GM10266 (cell line): Measurements from ENCODE around the gene CLRN2.
"Not testable (repeated sequence)": the region's sequence is repeated elsewhere in the genome, so short reads cannot be mapped to it uniquely, and the experiment has no call there.

ENCODE experiments used
- DNase-seq: peaks from one replicate; pipeline ENCODE4 v3.0.0; 2012; ENCODE audit errors: extremely low spot score
- TF ChIP-seq, protein P1 (sequence below): IDR thresholded peaks from 2 replicates; pipeline ENCODE4 v1.5.1; 2012; ENCODE audit warnings: mild to moderate bottlenecking, low read depth; ENCODE audit not compliant: control insufficient read depth, insufficient read depth; ENCODE audit errors: missing control alignments

CLRN2 gene

DNA sequence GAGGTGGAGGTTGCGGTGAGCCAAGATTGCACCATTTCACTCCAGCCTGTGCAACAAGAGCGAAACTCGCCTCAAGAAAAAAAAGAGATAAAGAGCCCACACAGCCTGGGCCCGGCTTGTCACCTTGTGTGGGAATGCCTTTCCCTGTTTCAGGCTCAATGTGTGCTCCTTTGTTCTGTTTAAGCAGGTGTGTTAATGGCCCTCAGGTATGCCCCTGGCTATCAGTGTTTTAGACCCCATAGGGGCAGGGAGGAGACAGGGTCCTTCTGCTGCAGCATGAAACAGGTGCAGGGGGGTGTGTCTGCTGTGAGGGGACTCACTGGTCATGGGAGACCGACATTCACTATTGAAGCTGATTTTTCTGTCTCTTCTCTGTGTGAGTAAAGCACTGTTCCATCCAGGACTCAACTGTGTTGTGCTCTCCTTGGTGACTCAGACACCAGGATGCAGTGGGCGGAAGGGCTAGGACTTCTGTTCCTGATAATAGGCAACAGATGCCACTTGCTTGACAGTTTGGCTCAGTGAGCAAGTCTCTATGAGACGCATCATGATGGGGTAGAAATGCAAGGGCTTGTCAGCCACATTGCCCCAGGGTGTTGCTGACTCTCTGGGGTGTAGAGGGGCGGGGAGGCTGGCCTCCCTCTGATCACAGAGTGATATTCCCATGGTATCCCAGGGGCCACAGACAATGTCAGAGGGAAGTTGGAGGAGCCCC is 46.4 kb downstream of the CLRN2 start:
- TF ChIP-seq, protein P1, sequence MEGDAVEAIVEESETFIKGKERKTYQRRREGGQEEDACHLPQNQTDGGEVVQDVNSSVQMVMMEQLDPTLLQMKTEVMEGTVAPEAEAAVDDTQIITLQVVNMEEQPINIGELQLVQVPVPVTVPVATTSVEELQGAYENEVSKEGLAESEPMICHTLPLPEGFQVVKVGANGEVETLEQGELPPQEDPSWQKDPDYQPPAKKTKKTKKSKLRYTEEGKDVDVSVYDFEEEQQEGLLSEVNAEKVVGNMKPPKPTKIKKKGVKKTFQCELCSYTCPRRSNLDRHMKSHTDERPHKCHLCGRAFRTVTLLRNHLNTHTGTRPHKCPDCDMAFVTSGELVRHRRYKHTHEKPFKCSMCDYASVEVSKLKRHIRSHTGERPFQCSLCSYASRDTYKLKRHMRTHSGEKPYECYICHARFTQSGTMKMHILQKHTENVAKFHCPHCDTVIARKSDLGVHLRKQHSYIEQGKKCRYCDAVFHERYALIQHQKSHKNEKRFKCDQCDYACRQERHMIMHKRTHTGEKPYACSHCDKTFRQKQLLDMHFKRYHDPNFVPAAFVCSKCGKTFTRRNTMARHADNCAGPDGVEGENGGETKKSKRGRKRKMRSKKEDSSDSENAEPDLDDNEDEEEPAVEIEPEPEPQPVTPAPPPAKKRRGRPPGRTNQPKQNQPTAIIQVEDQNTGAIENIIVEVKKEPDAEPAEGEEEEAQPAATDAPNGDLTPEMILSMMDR = no peak
- no peak for DNase-seq

DNA sequence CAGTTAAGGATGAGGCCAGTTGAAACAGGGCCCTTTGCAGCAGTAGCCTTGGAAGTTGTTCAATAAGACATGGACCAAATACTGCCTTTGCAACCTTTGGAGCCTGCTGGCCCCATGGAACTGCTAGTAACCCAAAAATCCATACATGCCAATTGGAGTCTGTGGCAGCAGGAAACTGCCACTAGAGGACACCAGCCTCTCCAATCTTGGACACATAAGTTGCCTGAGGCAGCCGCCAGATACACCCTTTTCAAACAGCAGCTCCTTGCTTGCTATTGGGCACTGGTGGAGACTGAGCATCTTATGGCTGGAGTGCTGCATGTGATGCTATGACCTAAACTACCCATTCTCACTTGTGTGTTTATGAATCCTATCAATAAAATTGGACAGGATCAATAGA is 47.2 kb downstream of the CLRN2 start:
- TF ChIP-seq, protein P1 = peak; percentile 22
- DNase-seq = no peak

DNA sequence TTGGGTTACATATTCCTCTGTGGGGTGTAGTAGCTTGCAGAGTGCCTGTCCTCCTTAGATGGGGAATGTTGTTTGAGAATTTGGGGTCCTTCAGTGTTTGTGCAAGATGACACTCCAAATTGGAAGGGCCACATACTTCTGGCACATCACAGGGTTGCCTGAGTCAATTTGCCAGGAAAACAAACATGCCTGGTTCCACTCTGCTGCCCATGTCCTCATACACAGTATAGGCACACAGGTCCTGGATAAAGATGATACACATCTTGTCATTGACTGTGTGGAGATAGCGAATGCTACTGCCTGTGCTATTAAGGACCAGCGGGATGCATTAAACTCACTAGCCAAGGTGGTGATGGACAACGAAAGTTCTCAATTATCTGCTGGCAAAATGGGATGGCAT is 50.9 kb downstream of the CLRN2 start:
- TF ChIP-seq, protein P1 = no peak
- no peak for DNase-seq

DNA sequence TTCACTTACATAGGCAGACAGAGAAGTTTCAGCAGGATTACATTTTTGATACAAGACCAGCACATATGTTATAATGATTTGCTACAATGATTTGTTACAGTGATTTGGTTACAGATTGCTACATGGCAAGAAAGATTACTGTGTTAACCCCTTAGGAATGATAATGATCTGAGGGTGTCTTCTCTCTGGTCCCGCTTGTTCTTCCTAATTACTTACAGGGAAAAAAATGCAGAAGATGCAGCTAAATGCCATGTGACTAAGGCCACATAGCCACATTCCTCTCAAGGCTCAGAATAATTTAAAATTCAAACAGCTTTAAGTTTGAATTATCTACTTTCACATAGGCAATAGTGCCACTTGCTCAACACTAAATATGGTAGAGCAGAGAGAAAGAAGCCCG is 52.3 kb downstream of the CLRN2 start:
- TF ChIP-seq, protein P1 = no peak
- DNase-seq = no peak

DNA sequence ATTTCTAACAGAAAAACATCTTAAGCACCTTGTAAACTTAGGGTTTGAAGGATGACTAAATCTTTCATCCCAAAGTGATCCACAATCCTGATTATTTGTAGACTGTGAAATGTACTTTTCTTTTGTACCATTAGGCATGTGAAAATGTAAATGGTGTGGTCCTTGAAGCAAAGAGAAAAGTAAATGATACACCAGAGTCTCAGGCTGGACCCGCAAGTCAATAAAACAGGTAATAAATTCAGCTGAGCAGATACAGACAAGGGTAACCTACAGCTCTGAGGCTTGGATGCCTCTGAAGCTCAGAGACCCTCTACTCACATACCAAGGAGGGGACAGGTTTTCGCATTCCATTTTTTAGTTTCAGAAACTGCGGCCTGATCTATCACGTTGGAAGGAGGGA is 59.2 kb downstream of the CLRN2 start:
- DNase-seq = no peak
- TF ChIP-seq, protein P1 = no peak

DNA sequence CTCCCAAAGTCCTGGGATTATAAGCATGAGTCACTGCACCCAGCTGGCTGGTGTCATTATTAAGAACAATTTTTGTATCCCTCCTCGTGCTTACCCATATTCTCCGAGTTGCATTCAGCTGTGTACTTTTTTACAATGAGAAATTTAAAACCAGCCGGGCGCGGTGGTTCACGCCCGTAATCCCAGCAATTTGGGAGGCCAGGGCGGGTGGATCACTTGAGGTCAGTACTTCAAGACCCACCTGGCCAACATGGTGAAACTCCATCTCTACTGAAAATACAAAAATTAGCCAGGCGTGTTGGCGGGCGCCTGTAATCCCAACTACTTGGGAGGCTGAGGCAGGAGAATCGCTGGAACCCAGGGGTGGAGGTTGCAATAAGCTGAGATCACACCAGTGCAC is 60.2 kb downstream of the CLRN2 start:
- not testable (repeated sequence) for DNase-seq
